Measurements from ENCODE around the gene WT1. TPM values are rescaled to one million over a fixed set of nuclear protein-coding genes. Genes with fewer than 3 reads are reported as not detected.

WT1 gene
- total and polyA plus RNA-seq, 2 experiments from 2014 or later, result not detected

GRCh38 chr11:32425761-32426160 is 9.6 kb downstream of the WT1 start:
- Histone ChIP-seq H3K36me3 (ENCODE audit: low read depth) (no peaks in the 10 kb centered on the region), H3K4me3 (no peak overlapping the region), H3K9ac (no peak overlapping the region), H3K9me3 (ENCODE audit: low read depth) (no peaks in the 10 kb centered on the region), H3K9me2 (ENCODE audit: insufficient read depth) (no peaks in the 10 kb centered on the region), H3K4me2 (ENCODE audit: unreplicated experiment) (no peak overlapping the region), H2AFZ (no peak overlapping the region), H4K20me1 (ENCODE audit: insufficient read depth) (no peaks in the 10 kb centered on the region), H3K27me3 (replicated peaks; ENCODE audit: insufficient read depth) (peaks cover 79% of the 10 kb centered on the region), H3K27ac (no peak overlapping the region), H3K4me1 (ENCODE audit: insufficient read depth) (no peaks in the 10 kb centered on the region), H3K79me2 (ENCODE audit: insufficient read depth) (no peaks in the 10 kb centered on the region), H3F3A (ENCODE audit: insufficient read depth) (no peaks in the 10 kb centered on the region)
- TF ChIP-seq EZH2 (IDR thresholded peaks at IDR 0.05; ENCODE audit: insufficient read depth, poor library complexity, severe bottlenecking), result no peak
- no peak for TF ChIP-seq EZH2phosphoT487 (IDR thresholded peaks at IDR 0.05; ENCODE audit: insufficient read depth, low read depth)
- in situ Hi-C loops (cut with MboI), result no loop called here
- no peak for DNase-seq
- 12 to 15% methylated on average over 5 of the region's 5 CpGs for WGBS, 2 experiments (ENCODE audit: low coverage in 1 of 2, low lambda C conversion rate in 2 of 2, missing lambda C conversion rate in 2 of 2)

DNA sequence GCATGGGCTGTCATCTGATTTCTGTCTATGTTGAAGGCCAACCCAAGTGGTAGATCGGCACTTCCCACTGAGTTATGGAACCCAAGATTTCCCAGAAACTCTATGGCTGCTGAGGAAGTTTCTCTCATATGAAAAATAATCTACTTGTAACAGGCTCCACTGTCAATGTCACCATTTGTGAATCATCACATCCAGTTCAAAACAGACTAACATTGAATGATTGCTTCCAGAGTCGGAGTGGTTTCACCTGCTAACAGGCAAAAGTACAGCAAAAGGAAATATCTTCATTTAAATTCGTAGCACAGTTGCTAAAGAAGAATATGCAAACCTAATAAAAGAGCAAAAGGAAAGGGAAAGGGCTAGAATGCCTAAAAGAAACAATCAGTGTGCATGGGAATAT is 12.8 kb downstream of the WT1 start:
- no peak for TF ChIP-seq EZH2 (IDR thresholded peaks at IDR 0.05; ENCODE audit: insufficient read depth, poor library complexity, severe bottlenecking)
- TF ChIP-seq EZH2phosphoT487 (IDR thresholded peaks at IDR 0.05; ENCODE audit: insufficient read depth, low read depth), result no peak
- Histone ChIP-seq H3K9me3 (ENCODE audit: low read depth) (no peaks in the 10 kb centered on the region), H3K4me2 (ENCODE audit: unreplicated experiment) (no peak overlapping the region), H3F3A (ENCODE audit: insufficient read depth) (no peaks in the 10 kb centered on the region), H3K9me2 (ENCODE audit: insufficient read depth) (no peaks in the 10 kb centered on the region), H3K36me3 (ENCODE audit: low read depth) (no peaks in the 10 kb centered on the region), H4K20me1 (ENCODE audit: insufficient read depth) (no peaks in the 10 kb centered on the region), H3K9ac (no peak overlapping the region), H3K27ac (no peak overlapping the region), H3K27me3 (replicated peaks; ENCODE audit: insufficient read depth) (peaks cover 69% of the 10 kb centered on the region), H3K4me3 (no peak overlapping the region), H3K79me2 (ENCODE audit: insufficient read depth) (no peaks in the 10 kb centered on the region), H2AFZ (no peak overlapping the region), H3K4me1 (ENCODE audit: insufficient read depth) (no peaks in the 10 kb centered on the region)
- in situ Hi-C loops (cut with MboI), result no loop called here
- WGBS, 2 experiments (ENCODE audit: low coverage in 1 of 2, low lambda C conversion rate in 2 of 2, missing lambda C conversion rate in 2 of 2), result 14 to 16% methylated on average over 3 of the region's 3 CpGs
- no peak for DNase-seq

DNA sequence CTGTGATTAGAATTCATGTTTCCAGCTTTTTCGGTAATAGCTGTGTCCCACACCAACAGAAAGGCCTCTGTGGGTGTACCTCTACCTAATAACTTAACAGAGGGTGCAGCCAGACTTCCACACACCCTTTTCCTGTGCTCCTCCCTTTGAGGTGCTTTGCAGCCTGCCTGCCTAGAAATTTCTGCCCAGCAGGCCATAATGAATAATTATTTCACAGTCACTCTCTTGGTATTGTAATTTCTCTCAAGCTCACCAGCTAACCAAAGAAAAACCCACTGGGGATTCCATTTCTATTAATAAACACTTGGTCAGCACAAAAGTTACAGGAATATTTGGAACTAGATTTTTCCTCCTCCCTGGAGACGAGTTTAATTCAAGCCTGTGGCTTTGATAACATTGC is 13.3 kb downstream of the WT1 start:
- no peak overlapping the region for H3K4me2 ChIP-seq (ENCODE audit: unreplicated experiment)
- no peak for DNase-seq
- peaks cover 69% of the 10 kb centered on the region for H3K27me3 ChIP-seq (replicated peaks; ENCODE audit: insufficient read depth)
- H3K4me1 ChIP-seq (ENCODE audit: insufficient read depth), result no peaks in the 10 kb centered on the region
- H3K9me3 ChIP-seq (ENCODE audit: low read depth), result no peaks in the 10 kb centered on the region
- H3K36me3 ChIP-seq (ENCODE audit: low read depth), result no peaks in the 10 kb centered on the region
- in situ Hi-C loops (cut with MboI), result no loop called here
- no peaks in the 10 kb centered on the region for H3K9me2 ChIP-seq (ENCODE audit: insufficient read depth)
- H3K9ac ChIP-seq, result no peak overlapping the region
- H3K27ac ChIP-seq, result no peak overlapping the region
- no peaks in the 10 kb centered on the region for H4K20me1 ChIP-seq (ENCODE audit: insufficient read depth)
- no peak overlapping the region for H2AFZ ChIP-seq
- no peaks in the 10 kb centered on the region for H3F3A ChIP-seq (ENCODE audit: insufficient read depth)
- no peak overlapping the region for H3K4me3 ChIP-seq
- TF ChIP-seq EZH2phosphoT487 (IDR thresholded peaks at IDR 0.05; ENCODE audit: insufficient read depth, low read depth) (no peak), EZH2 (IDR thresholded peaks at IDR 0.05; ENCODE audit: insufficient read depth, poor library complexity, severe bottlenecking) (no peak)
- WGBS, 2 experiments (ENCODE audit: low coverage in 1 of 2, low lambda C conversion rate in 2 of 2, missing lambda C conversion rate in 2 of 2), result 15 to 17% methylated on average over 2 of the region's 2 CpGs
- H3K79me2 ChIP-seq (ENCODE audit: insufficient read depth), result no peaks in the 10 kb centered on the region

- H3K27ac ChIP-seq, result no peak overlapping the region
- no peak overlapping the region for H2AFZ ChIP-seq
- no peak for TF ChIP-seq EZH2 (IDR thresholded peaks at IDR 0.05; ENCODE audit: insufficient read depth, poor library complexity, severe bottlenecking)
- no peaks in the 10 kb centered on the region for H3K79me2 ChIP-seq (ENCODE audit: insufficient read depth)
- H3K4me3 ChIP-seq, result no peak overlapping the region
- no peaks in the 10 kb centered on the region for H3K9me3 ChIP-seq (ENCODE audit: low read depth)
- 40 to 42% methylated on average over 12 of the region's 12 CpGs for WGBS, 2 experiments (ENCODE audit: low coverage in 1 of 2, low lambda C conversion rate in 2 of 2, missing lambda C conversion rate in 2 of 2)
- no peaks in the 10 kb centered on the region for H4K20me1 ChIP-seq (ENCODE audit: insufficient read depth)
- H3K4me1 ChIP-seq (ENCODE audit: insufficient read depth), result no peaks in the 10 kb centered on the region
- in situ Hi-C loops (cut with MboI), result no loop called here
- no peaks in the 10 kb centered on the region for H3K9me2 ChIP-seq (ENCODE audit: insufficient read depth)
- H3K36me3 ChIP-seq (ENCODE audit: low read depth), result no peaks in the 10 kb centered on the region
- no peak overlapping the region for H3K4me2 ChIP-seq (ENCODE audit: unreplicated experiment)
- no peaks in the 10 kb centered on the region for H3F3A ChIP-seq (ENCODE audit: insufficient read depth)
- no peak for DNase-seq
- no peak overlapping the region for H3K9ac ChIP-seq
- H3K27me3 ChIP-seq (replicated peaks; ENCODE audit: insufficient read depth), result peaks cover 69% of the 10 kb centered on the region
These were observed 14.1 kb downstream of the WT1 start for GRCh38 chr11:32420937-32421901.
